Vagina (tissue), 2 donors: ENCODE measurements around the gene SLC38A9.

Source experiments
- POLR2AphosphoS5 ChIP-seq, 2 donors: sonication (generic); formaldehyde crosslinking; IDR thresholded peaks; one replicate each; pipeline ENCODE4 v1.9.0; 2017; ENCODE audit warnings: antibody characterized with exemption in 2 of 2, mild to moderate bottlenecking in 2 of 2, low read depth in 1 of 2; ENCODE audit not compliant: insufficient read depth in 1 of 2
- TF ChIP-seq, protein P1 (sequence below), 3 experiments: fragments of 450-650 bp in 2 of 3; fragments of 200-600 bp in 1 of 3; sonication (generic) in 1 of 3; IDR thresholded peaks; one replicate each; pipeline ENCODE4 v1.5.1; 2017 to 2019; ENCODE audit warnings: antibody characterized with exemption in 3 of 3, mild to moderate bottlenecking in 2 of 3, moderate library complexity in 2 of 3

DNA sequence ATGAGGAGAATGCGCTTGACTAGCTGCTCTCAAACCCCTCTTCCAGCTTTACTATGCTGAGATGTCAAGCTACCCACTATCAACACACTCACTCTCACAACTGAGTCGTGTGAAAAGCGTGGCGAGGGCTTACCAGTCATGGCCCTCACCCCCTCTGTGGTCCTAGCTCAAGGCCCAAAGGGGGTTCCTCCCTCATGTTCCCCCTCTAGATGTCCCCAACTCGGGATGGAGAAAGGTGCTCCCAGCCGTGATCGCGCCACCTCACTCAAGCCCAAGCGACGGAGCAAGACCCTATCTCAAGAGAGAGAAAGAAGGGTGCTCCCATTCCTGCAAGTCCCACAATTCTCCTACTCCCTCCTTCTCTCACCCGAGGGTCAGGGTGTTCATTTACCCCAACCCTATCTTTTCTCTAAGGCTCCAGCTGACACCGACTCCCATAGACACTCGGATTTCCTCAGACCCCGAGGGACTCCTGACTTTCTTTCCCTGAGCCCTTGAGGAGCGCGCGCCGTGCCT, 559 bp downstream of the SLC38A9 start:
- TF ChIP-seq, protein P1, sequence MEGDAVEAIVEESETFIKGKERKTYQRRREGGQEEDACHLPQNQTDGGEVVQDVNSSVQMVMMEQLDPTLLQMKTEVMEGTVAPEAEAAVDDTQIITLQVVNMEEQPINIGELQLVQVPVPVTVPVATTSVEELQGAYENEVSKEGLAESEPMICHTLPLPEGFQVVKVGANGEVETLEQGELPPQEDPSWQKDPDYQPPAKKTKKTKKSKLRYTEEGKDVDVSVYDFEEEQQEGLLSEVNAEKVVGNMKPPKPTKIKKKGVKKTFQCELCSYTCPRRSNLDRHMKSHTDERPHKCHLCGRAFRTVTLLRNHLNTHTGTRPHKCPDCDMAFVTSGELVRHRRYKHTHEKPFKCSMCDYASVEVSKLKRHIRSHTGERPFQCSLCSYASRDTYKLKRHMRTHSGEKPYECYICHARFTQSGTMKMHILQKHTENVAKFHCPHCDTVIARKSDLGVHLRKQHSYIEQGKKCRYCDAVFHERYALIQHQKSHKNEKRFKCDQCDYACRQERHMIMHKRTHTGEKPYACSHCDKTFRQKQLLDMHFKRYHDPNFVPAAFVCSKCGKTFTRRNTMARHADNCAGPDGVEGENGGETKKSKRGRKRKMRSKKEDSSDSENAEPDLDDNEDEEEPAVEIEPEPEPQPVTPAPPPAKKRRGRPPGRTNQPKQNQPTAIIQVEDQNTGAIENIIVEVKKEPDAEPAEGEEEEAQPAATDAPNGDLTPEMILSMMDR (IDR thresholded peaks at IDR 0.05), result no peak
- TF ChIP-seq POLR2AphosphoS5 (IDR thresholded peaks at IDR 0.05; ENCODE audit: insufficient read depth in 1 of 2, low read depth in 1 of 2), result no peak
